Measurements from ENCODE around the gene RSBN1L. TPM values are rescaled to one million over a fixed set of nuclear protein-coding genes. Genes with fewer than 3 reads are reported as not detected.

RSBN1L gene
- total and polyA plus RNA-seq, 8 donors, result 5.0 to 14.3 (median 8.9) TPM

DNA sequence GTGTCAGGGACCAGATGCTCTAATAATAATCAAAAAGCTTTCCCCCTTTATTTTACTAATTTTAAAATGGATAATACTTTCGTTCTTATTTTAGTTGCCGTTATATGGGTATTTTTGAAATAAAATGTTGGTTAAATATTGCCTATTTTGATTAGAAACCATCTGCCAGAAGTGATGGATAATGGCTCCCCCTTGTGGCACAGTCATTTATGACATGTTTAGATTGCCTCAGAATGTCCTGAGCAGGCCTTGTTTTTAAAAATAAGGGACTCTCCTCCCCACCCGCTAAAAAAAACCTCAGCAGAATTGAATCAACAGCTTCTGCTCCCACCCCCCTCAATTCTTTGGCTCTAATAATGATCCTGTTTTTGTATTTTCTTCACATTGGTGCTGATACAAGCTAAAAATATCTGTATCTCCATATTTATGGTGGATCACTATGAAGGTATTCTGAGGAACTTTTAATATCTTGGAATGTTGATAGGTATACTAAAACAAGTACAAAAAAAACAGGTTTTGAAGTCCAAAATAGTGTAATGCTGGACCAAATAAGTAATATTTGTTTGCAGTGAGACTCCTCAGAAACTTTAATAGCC, 63.1 kb downstream of the RSBN1L start:
- peak overlapping the region in 2 of 4 donors; percentile 29 to 61 for H3K27ac ChIP-seq
- intact Hi-C loops (cut with DNase I), result loop anchor here in 1 of 3 donors (10.0 kb wide), 1 partner anchor 105 kb away; no protein-coding TSS in a partner anchor
- H3K4me3 ChIP-seq, result no peak overlapping the region
- TF ChIP-seq, protein P1, sequence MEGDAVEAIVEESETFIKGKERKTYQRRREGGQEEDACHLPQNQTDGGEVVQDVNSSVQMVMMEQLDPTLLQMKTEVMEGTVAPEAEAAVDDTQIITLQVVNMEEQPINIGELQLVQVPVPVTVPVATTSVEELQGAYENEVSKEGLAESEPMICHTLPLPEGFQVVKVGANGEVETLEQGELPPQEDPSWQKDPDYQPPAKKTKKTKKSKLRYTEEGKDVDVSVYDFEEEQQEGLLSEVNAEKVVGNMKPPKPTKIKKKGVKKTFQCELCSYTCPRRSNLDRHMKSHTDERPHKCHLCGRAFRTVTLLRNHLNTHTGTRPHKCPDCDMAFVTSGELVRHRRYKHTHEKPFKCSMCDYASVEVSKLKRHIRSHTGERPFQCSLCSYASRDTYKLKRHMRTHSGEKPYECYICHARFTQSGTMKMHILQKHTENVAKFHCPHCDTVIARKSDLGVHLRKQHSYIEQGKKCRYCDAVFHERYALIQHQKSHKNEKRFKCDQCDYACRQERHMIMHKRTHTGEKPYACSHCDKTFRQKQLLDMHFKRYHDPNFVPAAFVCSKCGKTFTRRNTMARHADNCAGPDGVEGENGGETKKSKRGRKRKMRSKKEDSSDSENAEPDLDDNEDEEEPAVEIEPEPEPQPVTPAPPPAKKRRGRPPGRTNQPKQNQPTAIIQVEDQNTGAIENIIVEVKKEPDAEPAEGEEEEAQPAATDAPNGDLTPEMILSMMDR (IDR thresholded peaks at IDR 0.05), result peak; percentile 61 to 81 (median 68)
- peak in 3 of 6 donors; percentile 37 to 66 (median 56) for DNase-seq
- no peaks in the 10 kb centered on the region for H3K9me3 ChIP-seq
- FAIRE-seq, result peak; percentile 89
- H3K36me3 ChIP-seq, result no peaks in the 10 kb centered on the region
- peaks cover 23 to 35% (median 35%) of the 10 kb centered on the region in 3 donors for H3K4me1 ChIP-seq
- peak; percentile 62 to 89 (median 81) for ATAC-seq
- 0 to 2% methylated on average over 3 of the region's 3 CpGs for WGBS, 2 donors
- H3K27me3 ChIP-seq, result no peaks in the 10 kb centered on the region

DNA sequence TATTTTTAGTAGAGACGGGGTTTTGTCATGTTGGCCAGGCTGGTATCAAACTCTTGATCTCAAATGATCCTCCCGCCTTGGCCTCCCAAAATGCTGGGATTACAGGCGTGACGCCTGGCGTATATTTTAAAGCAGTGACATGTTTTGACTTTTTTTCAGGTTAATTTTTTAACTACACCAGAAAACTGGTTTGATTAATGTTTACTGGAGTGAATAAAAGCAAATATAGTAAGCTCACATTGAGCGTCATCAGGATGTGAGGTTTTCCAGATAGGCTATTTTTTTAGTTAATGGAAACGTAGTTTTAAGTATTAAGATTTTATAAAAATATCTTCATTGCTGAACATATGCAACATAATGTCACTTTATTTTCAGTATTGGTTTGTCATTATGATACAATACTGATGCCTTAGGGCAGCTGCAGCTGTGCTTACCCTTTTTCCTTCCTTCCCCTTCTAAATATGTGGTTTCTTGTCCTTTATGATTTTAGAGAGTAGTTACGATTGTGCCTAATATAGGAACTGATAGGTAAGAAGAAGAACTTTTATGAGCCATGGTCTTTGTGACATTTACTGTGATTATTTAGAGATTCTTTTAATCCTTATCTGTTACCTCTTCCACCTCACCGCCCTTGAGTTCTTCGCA, 64.7 kb downstream of the RSBN1L start:
- Histone ChIP-seq H3K4me1 (peaks cover 23 to 40% (median 35%) of the 10 kb centered on the region in 3 donors), H3K27ac (peak overlapping the region in 2 of 4 donors; percentile 52 to 61), H3K36me3 (no peaks in the 10 kb centered on the region), H3K4me3 (no peak overlapping the region), H3K27me3 (no peaks in the 10 kb centered on the region), H3K9me3 (no peaks in the 10 kb centered on the region)
- WGBS, 2 donors, result 25 to 26% methylated on average over 10 of the region's 10 CpGs
- no peak for FAIRE-seq
- DNase-seq, result no peak
- ATAC-seq, result peak; percentile 48 to 66 (median 59)
- intact Hi-C loops (cut with DNase I), result loop anchor here in 1 of 3 donors (5.0 kb wide), 1 partner anchor 104 kb away; no protein-coding TSS in a partner anchor
- TF ChIP-seq, protein P1 (IDR thresholded peaks at IDR 0.05), result no peak

DNA sequence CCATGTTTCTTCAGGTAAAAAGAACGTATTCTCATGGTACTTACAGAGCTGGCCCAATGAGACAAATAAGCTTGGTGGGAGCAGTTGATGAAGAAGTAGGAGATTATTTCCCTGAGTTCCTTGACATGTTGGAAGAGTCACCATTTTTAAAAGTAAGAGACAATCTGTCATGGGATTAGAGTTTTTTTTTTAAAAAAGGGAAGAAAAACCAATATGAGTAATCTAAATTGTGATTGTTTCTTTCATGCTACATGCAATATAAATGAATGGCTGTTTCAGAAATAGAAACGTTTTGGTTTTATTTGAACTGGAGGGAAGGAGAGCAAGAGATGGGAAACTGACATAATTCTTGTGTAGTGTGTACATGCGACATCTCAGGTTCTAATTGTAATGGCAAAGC, 69.2 kb downstream of the RSBN1L start:
- Histone ChIP-seq H3K9me3 (no peaks in the 10 kb centered on the region), H3K36me3 (peaks cover 0 to 3% (median 0%) of the 10 kb centered on the region in 3 donors), H3K4me3 (no peak overlapping the region), H3K4me1 (peaks cover 15 to 31% (median 23%) of the 10 kb centered on the region in 3 donors), H3K27ac (no peak overlapping the region), H3K27me3 (no peaks in the 10 kb centered on the region)
- DNase-seq (no peak), ATAC-seq (no peak), FAIRE-seq (no peak)
- intact Hi-C loops (cut with DNase I), result no loop called here
- 64 to 66% methylated on average over 3 of the region's 3 CpGs for WGBS, 2 donors
- TF ChIP-seq, protein P1 (IDR thresholded peaks at IDR 0.05), result no peak

DNA sequence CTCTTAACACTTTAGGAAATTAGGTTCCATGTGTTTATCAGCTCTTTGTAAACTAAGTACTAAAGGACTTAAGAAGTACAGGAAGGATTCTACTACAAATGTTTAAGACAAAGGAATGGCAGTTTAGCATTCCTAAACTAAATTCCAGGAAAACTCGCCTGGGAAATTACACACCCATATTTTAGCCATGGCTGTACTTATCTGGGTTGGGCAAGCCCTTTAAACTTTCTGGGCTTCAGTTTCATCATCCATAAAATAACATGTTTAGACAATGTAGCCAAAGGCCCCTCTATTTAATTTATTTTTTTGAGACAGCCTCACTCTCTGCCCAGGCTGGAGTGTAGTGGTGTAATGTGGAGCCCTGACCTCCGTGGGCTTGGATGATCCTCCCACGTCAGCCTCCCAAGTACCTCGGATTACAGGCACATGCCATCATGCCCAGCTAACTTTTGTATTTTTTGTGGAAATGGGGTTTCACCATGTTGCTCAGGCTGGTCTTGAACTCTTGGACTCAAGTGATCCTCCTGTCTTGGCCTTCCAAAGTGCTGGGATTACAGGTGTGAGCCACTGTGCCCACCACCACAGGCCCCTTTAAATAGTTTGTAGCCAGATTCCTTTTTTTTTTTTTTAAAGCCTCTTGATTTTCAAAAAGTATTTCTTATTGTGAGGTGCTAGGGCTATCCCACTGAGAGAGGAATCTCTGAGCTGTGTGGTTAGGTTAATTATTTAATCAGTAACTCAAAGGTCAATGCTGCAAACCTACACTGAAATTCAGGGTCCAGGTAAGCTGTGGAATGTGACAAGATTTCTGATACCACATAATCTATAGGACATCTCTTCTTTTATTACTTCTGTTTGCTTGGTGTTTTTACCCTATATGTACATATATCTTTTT, 69.9 kb downstream of the RSBN1L start:
- FAIRE-seq, result no peak
- ATAC-seq, result peak in 3 of 4 donors; percentile 72 to 88 (median 73)
- H3K27ac ChIP-seq, result peak overlapping the region in 2 of 4 donors; percentile 28 to 36
- 79 to 81% methylated on average over 4 of the region's 4 CpGs for WGBS, 2 donors
- no peak overlapping the region for H3K4me3 ChIP-seq
- DNase-seq, result no peak
- peaks cover 0 to 3% (median 0%) of the 10 kb centered on the region in 3 donors for H3K36me3 ChIP-seq
- intact Hi-C loops (cut with DNase I), result no loop called here
- no peaks in the 10 kb centered on the region for H3K27me3 ChIP-seq
- TF ChIP-seq, protein P1 (IDR thresholded peaks at IDR 0.05), result no peak
- H3K9me3 ChIP-seq, result no peaks in the 10 kb centered on the region
- H3K4me1 ChIP-seq, result peaks cover 8 to 25% (median 18%) of the 10 kb centered on the region in 3 donors
